Globus pallidus (tissue), 1 donor: Measurements from ENCODE around the gene CMC1.
A peak's percentile ranks its signal among the peaks of the same experiment; 100 is the strongest.
"Not testable (repeated sequence)": the region's sequence is repeated elsewhere in the genome, so short reads cannot be mapped to it uniquely, and the experiment has no call there.

Source experiments
- DNase-seq: peaks from one replicate; pipeline ENCODE4 v3.0.0-alpha.2; 2015; ENCODE audit warnings: low spot score

Gene CMC1

DNA sequence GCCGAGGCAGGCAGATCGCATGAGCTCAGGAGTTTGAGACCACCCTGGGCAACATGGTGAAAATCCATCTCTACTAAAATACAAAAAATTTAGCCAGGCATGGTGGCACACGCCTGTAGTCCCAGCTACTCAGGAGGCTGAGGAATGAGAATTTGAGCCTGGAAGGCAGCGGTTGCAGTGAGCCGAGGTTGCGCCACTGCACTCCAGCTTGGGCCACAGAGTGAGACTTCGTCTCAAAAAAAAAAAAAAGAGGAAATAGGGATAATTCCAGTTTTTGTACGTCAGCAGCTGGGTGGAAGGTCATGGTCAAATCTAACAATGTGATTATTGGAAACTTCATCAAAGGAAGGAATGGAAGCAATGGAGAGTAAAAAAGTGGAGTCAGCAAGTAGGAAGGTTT, 3.1 kb downstream of the CMC1 start:
- DNase-seq, result no peak

DNA sequence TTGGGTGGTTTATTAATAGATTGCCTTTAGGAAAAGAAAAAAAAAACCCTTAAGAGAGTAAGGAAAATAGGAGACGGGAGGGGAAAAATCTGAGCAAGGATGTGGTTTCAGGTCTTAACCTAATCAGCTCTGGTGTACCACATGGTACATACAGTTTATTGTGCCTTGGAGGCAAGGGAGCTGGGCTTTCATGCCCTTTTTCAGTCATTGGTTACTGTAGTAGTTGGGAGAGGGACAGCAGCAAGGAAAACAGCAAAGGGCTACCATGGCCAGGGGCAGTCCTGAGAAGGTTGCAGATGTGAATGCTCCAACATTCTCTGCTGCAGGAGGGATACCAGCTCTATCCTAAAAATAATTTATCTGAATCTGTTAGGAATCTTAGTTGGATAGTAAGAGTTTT, 5.9 kb downstream of the CMC1 start:
- no peak for DNase-seq

DNA sequence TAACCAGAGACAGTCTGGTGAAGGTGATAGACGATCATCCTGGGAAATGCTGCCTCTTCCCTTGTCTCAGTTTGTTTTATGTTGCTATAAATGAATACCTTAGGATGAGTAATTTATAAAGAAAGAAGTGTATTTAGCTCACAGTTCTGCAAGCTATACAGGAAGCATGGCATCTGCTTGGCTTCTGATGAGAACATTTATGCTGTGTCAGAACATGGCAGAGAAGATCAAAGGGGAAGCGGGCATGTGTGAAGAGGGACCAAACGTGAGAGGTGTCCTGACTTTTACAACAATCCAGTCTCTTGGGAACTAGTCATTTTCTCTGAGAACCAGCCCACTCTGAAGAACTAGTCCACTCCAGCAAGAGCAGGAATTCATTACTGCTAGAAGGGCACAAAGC, 9.6 kb downstream of the CMC1 start:
- DNase-seq, result no peak

DNA sequence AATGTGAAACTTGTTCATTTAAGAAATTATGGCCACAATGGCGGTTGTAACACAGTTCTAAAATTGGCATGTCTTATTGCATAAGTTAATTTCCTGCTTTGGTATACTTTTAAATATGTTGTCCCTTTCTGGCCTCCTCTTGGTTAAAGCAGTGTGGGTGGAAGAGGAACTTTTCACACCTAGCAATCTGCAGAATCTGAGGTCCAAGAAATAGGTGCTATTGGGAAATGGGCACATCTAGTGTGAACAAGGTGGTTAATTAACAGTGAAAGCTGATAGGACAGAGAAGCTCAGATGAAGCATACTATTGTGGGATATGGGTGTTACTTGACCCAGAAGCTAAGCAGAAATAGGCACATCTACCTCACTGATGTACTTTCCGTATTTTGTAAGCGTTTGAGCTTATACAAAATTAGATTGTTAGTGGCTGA, 10.6 kb downstream of the CMC1 start:
- no peak for DNase-seq

DNA sequence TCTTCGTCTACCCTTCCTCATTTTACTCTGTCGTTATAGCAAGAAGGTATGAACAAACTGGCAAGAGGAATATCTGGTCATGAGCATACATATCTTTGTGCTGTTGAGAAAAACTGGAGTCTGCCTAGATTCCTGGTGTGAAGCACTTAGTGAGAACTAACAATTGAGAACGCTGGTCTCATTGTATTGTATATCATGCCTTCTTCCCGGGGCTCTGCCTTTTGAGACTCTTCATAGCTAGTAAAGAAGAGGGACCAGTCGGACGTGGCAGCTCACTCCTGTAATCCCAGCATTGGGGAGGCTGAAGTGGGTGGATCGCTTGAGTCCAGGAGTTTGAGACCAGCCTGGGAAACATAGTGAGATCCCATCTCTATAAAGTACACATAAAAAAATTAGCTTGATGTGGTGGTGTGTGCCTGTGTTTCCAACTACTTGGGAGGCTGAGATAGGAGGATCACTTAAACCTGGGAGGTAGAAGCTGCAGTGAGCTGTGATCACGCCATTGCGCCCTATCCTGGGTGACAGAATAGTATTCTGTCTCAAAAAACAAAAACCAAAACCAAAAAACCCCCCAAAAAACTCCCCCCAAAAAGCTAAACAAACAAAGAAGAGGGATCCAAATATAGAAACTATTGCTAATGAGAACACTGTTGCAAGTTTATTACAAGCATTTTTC, 11.8 kb downstream of the CMC1 start:
- no peak for DNase-seq

DNA sequence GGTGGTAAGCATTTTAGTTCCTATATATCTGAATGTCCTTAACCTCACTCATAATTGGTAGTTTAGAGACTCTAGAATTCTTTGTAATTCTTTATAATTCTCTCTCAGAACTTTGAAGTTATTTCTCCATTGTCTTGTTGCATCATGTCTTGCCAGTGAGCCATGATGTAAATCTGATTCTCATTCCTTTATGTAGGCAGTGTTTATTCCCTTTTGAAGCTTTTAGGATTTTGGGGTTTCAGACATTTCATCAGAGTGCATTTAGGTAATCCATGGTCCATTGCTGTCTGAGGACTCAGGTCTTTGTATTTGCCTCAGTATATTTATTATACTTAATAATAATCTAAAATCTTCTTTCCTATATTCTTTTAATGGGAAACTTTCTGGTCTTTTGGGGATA, 20.6 kb downstream of the CMC1 start:
- no peak for DNase-seq

DNA sequence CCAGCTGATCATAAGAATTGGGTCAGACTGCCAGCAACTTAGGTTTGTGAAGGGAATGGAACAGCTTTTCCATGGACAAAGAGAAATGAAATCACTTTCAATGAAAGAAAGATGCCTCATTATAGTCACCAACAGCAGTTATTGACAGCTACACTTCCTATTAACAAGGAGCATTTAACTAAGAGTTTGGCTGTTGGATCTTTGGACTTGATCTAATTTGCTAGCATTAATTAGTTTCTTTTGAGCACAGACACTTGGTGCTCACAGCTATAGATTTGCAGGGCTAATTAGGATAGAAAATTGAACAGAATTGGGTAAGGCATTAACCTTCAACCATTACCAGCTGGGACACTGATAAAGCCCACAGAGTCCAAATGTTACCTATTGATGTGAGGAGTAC, 24.2 kb downstream of the CMC1 start:
- DNase-seq, result no peak

DNA sequence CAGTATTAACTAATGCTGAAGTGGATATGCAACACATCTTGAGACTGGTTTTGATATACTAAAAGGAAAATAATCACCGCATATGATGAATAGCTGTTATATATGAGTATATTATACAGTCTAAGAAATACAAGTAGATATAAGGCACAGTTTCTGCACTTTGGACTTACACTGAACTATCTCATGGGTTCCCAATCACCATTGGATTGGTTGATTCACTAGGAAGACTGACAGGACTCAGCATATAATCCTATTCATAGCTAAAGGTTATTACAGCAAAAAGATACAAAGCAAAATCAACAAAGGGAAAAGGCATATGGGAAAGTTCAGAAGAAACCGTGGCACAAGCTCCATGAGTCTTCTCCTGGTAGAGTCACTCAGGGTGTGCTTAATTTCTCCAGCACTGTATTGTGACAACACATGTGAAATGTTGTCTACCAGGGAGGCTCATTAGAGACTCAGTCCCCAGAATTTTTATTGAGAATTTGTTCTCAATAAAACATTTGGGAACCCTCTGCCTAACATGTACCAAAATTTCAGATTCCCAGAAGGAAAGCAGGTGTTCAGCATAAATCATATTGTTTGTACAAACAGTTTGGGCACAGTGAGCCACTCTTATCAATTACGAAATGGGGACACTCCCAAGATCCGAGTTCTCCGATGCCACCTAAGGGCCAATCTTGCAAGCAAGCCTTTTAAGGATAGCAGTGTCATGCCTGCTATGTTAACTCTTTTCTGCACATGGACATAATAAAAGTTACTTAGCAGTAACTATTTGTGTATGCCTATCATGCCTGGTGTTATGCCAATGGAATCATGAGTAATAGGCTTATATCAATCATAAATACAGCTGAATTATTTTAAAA, 26.8 kb downstream of the CMC1 start:
- DNase-seq, result no peak

DNA sequence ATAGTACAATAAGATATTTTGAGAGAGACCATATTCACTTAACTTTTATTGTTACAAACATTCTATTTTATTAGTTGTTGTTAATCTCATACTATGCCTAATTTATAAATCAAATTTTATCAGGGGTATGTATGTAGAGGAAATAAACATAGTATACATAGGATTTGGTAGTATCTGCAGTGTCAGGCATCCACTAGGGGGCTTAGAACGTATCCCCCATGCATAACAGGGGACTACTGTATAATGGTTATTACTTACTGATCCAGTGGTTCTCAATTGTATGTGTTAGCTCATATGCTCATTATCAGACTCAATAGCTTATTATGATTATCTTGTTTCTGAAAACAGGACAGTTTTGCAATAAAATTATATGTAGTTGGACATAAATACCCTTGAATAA, 27.6 kb downstream of the CMC1 start:
- no peak for DNase-seq

DNA sequence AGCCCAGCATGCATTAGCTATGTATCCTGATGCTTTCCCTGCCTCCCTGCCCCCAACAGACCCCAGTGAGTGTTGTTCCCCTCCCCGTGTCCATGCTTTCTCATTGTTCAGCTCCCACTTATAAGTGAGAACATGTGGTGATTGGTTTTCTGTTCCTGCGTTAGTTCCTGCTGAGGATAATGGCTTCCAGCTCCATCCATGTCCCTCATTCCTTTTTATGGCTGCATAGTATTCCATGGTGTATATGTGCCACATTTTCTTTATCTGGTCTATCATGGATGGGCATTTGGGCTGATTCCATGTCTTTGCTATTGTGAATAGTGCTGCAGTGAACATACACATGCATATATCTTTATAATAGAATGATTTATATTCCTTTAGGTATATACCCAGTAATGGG, 28.5 kb downstream of the CMC1 start:
- DNase-seq, result not testable (repeated sequence)

DNA sequence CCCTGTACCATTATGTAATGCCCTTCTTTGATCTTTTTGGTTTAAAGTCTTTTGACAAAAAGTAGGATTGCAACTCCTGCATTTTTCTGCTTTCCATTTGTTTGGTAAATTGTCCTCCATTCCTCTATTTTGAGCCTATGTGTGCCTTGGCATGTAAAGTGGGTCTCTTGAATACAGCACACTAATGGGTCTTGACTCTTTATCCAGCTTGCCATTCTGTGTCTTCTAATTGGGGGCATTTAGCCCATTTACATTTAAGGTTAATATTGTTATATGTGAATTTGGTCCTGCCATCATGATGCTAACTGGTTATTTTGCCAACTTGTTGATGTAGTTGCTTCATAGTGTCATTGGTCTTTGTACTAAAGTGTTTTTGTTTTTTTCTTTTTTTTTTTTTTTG, 32.4 kb downstream of the CMC1 start:
- DNase-seq, result no peak

DNA sequence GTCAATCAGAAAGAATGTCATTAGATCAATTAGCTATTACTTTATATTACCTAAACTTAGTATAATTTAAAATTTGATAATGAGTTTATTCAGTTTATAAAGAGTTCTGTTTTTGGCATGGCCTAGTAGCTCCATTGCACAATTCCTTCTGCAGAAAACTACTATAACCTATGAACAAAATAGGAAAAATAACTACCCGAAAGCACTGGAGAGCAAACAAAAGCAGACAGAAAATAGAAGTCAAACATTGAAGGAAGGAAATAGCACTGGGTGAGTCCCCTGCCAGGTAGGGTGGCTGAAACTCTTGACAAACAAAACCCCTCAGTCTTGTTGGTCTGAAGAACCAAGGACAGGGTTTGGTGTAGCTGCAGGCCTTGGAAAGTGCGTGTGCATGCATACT, 37.5 kb downstream of the CMC1 start:
- no peak for DNase-seq

DNA sequence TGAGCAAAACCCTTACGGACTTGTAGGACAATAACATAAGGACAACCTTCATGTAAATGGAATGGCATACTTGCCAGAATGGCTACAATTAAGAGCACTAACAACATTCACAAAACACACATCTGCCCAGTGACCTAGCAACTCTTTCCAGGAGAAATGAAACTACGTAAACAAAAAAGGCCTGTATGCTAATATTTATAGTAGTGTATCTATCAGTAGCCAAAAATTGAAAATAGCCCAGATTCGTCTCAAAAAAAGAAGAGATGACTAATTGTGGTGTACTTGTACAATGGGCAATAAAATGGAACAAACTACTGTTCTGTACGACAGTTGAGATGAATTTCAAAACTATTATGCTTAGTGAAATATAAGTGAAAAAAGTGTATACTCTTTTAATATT, 38.4 kb downstream of the CMC1 start:
- no peak for DNase-seq

DNA sequence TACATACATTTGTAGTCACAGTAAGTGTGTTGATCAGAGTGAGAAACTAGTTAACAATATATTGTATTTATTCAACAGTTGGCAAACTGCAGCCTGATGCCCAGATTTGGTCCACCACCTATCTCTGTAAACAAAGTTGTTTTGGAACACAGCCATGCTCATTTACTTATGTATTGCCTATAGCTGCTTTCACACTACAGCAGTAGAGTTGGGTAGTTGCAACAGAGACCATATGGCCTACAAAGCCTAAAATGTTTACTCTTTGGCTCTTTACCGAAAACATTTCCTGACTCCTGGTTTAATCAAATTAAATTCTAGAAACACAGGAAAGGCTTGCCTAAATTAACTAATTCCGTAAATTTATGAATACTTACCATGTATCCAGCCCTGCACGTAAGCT, 39.4 kb downstream of the CMC1 start:
- no peak for DNase-seq

DNA sequence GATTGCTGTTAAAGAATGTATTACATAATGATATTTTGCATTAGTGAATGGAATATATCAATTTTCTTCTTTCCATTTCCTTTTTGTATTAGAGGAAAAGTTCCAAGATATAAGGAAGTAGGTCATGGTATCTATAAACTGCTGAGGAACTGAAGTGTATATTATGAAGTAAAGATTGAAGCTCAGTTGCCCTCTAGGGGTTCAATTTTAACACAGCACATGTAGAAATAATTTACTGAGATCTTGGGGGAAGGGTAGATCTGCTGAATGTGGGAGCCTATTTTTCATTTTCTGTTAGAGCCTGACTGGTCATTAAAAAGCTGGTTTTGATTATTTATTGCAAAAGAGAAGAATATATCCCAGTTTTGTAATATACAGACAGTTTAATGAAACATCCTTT, 45.2 kb downstream of the CMC1 start:
- DNase-seq, result peak; percentile 26

DNA sequence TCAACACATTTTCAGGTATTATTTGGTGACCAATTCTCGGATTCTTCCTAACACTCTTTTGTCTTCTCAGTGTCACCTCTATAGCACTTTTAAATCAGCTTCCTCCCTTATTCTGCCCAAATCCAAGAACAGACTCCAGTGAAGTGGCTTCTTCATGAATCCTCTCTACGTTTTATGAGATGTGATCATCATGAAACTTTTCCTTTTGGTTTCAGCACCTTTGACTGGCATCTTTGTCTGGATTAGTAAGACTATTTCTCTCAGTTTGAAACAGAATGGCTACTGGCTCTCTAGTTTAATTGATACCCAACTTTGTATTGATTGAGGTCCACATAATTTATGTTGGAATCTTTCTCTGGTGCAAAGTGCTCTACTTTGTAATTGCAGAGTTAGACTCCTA, 45.6 kb downstream of the CMC1 start:
- no peak for DNase-seq

DNA sequence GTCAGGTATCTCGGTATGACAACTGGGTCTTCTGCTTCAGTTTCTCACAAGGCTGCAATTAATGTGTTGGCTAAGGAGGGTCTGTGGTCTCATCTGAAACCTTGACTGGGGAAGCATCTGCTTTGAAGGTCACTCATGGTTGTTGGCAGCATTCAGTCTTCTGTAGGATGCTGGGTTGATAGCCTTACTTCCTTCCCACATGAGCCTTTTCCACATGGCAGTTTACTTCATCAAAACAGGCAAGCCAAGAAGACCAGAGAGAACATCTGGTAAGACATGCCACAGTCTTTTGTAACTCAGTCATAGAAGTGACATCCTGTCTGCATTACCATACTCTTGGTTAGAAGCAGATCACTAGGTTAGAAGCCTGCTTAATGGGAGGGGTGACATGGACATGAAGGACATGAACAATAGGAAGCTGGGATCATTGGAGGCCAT, 49.5 kb downstream of the CMC1 start:
- DNase-seq, result no peak

DNA sequence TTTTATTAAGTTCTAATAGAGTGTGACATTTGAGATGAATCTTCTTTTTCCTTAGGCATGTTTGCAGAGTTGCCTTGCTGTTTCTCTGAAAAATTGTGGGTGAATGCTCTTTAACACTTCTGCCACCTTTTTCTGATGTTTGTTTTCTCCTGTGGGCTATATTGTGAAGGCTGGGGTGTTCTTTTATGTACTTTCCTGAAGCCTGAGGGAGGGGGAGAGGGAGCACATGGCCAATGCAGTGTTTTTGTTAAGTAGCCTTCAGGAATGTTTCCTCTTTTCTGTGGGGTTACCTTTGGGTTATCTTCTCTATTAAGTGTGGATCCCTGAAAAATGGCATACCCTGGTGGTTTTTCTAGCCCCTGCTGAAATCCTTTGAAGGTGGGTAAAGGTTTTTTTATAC, 50.2 kb downstream of the CMC1 start:
- DNase-seq, result no peak

DNA sequence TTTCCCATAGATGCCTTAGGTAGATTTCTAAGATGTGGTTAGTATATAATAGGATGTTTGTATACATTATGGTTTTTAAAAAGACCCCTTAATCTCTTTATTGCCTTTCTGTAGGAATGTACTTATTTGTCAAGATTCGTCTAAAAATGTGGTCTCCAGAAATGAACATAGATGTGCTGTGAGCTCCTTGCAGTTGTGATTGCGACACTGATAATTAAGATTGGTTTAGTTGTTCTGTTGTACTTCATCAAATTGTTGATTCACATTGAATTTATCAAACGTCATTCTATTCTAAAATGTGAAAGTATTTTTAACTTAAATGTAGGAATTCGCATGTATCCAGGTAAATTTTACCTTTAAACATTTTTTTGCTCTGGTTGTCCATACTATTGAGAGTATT, 51.2 kb downstream of the CMC1 start:
- no peak for DNase-seq

DNA sequence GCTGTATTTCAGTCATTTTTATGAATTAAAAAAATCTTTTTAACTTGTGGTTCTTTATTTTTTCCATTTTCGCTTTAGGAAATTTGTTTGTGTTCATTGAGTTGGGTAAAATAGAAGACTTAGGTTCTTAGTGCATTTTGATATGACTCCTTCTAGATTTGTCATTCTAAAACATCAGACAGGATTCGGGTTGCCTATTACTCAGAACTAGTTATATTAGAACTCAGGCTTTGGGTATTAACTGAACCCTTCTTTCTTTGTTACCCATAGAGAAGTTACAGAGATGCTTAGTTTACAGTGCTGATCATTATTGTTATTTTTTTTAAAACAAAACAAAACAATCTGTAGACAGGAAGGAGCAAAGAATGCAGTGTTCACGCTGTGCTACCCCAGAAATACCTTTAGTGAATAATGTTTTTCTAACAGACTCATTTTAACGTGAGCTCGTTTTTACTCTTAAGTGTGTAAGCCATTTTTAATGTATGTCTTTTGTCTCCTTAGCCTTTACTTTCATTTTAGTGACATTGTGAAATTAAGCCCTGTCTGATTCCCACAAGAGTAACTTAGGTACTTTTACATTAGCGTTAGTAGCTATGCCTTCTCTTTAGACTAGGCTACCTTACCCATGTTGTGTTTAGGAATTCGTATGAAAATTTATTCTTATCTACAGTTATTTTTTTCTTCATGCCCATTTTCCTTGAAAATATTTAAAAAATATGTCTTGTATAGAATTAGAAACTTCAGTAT, 53.4 kb downstream of the CMC1 start:
- no peak for DNase-seq

DNA sequence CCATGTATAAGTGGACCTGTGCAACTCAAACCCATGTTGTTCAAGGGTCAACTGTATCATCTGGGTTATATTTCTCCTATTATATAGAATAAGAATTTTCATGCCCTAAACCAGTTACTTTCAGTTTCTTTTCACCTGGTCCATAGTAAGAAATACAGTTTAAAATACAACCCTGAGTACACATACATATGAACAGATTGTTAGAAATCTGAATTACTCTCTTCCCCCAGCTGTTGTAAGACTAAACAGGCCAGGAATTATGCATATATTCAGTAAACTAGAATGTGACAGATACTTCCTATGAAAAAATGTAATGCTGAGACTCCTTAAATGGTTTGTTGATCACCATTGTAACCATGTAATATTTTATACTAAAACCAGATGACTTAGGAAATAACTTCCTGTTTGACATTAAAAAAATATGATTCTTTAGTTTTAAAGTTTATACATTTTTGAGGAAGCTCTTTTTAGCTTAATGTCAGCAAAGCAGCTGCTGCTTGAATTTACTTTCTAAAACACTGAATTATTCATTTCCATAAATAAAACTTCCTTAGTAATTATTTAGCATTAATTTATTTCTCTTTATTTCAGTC, 54.6 kb downstream of the CMC1 start:
- no peak for DNase-seq

DNA sequence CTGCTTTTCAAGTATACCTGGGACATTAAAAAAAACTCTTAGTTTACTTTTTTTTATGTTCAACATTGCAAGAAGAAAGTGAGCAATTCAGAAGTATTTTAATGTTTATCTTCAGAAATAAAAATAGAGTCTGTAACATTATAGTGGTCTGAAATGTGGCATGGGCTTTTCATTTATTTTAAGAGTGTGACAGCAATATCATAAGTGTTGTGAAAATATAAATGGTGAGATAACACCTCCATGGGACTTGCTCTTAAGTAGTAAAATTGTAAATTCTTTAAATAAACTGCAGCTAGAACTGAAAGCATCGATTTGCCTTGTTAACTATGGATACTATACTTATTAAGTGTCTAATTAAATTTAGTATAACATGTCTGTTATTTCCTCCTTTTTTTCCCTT, 58.3 kb downstream of the CMC1 start:
- no peak for DNase-seq
